Myocyte (in vitro differentiated cells): ENCODE results near the gene C1R. TPM values are rescaled to one million over a fixed set of nuclear protein-coding genes. Genes with fewer than 3 reads are reported as not detected.
"Not testable (repeated sequence)": the region's sequence is repeated elsewhere in the genome, so short reads cannot be mapped to it uniquely, and the experiment has no call there.

Experiments used
- DNase-seq: peaks from one replicate; pipeline ENCODE4 v3.0.0-alpha.2; 2012; ENCODE audit warnings: low read depth
- total RNA-seq: library from RNA; depleted of rRNA; stranded (reverse); fragments of >200 nt; gene quantifications from 2 replicates; pipeline ENCODE4 v1.2.3, GENCODE V29; 2014

The C1R gene
- total RNA-seq, 1 donor from 2014 or later = 203 TPM

- no peak for DNase-seq
These were observed 29.1 kb upstream of the C1R start for GRCh38 chr12:7121324-7121723.

- DNase-seq = no peak
These were observed 27.9 kb upstream of the C1R start for GRCh38 chr12:7120166-7120565.

- no peak for DNase-seq
These were observed 26.6 kb upstream of the C1R start for GRCh38 chr12:7118881-7119280.

- DNase-seq = no peak
These were observed 25.4 kb upstream of the C1R start for GRCh38 chr12:7117670-7118069.

GRCh38 chr12:7116916-7117315, 24.7 kb upstream of the C1R start:
- DNase-seq = no peak

- DNase-seq = no peak
These were observed 24.0 kb upstream of the C1R start for GRCh38 chr12:7116196-7116595.

- no peak for DNase-seq
These were observed 22.6 kb upstream of the C1R start for GRCh38 chr12:7114851-7115250.

- DNase-seq = no peak
These were observed 21.8 kb upstream of the C1R start for GRCh38 chr12:7114008-7114407.

GRCh38 chr12:7113389-7113871, 21.2 kb upstream of the C1R start:
- DNase-seq = peak; percentile 66

GRCh38 chr12:7112041-7112440, 19.8 kb upstream of the C1R start:
- DNase-seq = no peak

GRCh38 chr12:7110661-7111060, 18.4 kb upstream of the C1R start:
- DNase-seq = no peak

GRCh38 chr12:7109572-7109920, 17.3 kb upstream of the C1R start:
- DNase-seq = no peak

GRCh38 chr12:7108796-7109571, 16.7 kb upstream of the C1R start, which contains the start of gene C1RL:
Gene C1RL, minus strand, starts transcription at chr12:7109214. Its CDS starts 34 bp downstream, at chr12:7109180.
- DNase-seq = peak; percentile 88

- DNase-seq = peak; percentile 73
These were observed 16.0 kb upstream of the C1R start for GRCh38 chr12:7108003-7108795.

GRCh38 chr12:7107636-7108002, 15.4 kb upstream of the C1R start:
- DNase-seq = no peak

- DNase-seq = not testable (repeated sequence)
These were observed 14.9 kb upstream of the C1R start for GRCh38 chr12:7107181-7107580.

GRCh38 chr12:7106082-7106481, 13.8 kb upstream of the C1R start:
- DNase-seq = no peak

GRCh38 chr12:7103837-7104584, 11.8 kb upstream of the C1R start:
- no peak for DNase-seq

- DNase-seq = no peak
These were observed 10.3 kb upstream of the C1R start for GRCh38 chr12:7102582-7102981.

- DNase-seq = no peak
These were observed 9.5 kb upstream of the C1R start for GRCh38 chr12:7101694-7102131.

- DNase-seq = no peak
These were observed 8.9 kb upstream of the C1R start for GRCh38 chr12:7101047-7101693.
